Hematopoietic multipotent progenitor cell treated with erythropoietin and hydrocortisone succinate and interleukin-3 and kit ligand, for 4 days (in vitro differentiated cells): ENCODE data around the gene ZBTB22.
"Not testable (repeated sequence)": the region's sequence is repeated elsewhere in the genome, so short reads cannot be mapped to it uniquely, and the experiment has no call there.

ENCODE experiments used
- DNase-seq: peaks from one replicate; pipeline ENCODE4 v3.0.0-alpha.2; 2015

The ZBTB22 gene

DNA sequence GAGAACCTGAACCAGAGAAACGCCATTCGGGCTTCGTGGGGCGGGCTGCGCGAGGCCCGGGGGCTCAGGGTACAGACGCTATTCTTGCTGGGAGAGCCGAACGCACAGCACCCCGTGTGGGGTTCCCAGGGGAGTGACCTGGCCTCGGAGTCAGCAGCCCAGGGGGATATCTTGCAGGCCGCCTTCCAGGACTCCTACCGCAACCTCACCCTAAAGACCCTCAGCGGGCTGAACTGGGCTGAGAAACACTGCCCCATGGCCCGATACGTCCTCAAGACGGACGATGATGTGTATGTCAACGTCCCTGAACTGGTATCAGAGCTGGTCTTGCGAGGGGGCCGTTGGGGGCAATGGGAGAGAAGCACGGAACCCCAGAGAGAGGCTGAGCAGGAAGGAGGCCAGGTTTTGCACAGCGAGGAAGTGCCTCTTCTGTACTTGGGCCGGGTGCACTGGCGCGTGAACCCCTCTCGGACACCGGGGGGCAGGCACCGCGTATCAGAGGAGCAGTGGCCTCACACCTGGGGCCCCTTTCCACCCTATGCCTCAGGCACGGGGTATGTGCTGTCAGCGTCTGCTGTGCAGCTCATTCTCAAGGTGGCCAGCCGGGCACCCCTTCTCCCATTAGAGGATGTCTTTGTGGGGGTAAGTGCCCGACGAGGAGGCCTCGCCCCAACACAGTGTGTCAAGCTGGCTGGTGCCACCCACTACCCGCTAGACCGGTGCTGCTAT, 39.7 kb downstream of the ZBTB22 start:
- peak; percentile 58 for DNase-seq

DNA sequence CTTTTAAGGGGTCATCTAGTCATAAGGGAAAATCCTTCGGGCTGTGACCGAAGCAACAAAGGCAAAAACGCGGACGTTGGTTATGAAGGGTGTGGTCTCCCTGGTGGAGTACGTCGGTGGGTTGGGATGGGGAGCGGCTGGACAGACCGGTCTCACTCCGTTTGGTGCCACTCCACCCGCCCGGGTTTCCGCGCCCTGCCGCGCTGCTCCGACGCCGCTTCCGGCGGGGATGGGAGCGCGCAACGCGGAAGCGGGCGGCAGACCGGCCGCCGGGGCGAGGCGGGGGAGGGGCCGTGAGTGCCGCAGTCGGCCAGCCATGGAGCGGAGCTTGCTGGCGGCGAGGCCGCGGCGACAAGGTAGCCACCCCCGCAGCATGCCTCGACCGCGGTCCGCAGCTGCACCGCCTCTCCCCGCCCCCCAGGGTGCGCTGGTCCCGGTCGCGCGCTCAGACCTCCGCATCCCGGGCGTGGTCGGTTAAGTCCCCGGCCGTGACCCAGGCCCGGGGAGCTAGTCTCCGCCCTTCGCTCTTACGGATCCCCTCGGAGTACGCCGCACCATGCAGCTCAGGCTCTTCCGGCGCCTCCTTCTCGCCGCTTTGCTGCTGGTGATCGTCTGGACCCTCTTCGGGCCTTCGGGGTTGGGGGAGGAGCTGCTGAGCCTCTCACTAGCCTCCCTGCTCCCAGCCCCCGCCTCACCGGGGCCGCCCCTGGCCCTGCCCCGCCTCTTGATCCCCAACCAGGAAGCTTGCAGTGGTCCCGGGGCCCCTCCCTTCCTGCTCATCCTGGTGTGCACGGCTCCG, 40.5 kb downstream of the ZBTB22 start, which contains the start of gene B3GALT4:
TSS of gene B3GALT4 (plus strand) at position 260 of the 799 bp plus-strand sequence. CDS start at position 557, 297 bp downstream.
- DNase-seq = peak; percentile 93

DNA sequence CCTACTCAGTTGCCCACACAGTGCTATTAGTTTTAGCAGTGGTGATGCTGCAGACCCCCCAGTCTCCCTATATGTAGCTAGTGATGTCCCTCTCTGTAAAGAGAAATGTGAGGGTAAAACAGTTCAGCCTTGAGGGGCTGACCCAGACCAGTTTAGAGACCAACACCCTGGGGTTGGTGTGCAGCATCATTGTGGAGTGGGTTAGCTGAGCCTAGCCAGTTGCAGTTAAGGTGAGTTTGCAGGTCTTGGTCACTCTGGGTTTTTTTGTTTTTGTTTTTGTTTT, 41.0 kb downstream of the ZBTB22 start:
- no peak for DNase-seq

DNA sequence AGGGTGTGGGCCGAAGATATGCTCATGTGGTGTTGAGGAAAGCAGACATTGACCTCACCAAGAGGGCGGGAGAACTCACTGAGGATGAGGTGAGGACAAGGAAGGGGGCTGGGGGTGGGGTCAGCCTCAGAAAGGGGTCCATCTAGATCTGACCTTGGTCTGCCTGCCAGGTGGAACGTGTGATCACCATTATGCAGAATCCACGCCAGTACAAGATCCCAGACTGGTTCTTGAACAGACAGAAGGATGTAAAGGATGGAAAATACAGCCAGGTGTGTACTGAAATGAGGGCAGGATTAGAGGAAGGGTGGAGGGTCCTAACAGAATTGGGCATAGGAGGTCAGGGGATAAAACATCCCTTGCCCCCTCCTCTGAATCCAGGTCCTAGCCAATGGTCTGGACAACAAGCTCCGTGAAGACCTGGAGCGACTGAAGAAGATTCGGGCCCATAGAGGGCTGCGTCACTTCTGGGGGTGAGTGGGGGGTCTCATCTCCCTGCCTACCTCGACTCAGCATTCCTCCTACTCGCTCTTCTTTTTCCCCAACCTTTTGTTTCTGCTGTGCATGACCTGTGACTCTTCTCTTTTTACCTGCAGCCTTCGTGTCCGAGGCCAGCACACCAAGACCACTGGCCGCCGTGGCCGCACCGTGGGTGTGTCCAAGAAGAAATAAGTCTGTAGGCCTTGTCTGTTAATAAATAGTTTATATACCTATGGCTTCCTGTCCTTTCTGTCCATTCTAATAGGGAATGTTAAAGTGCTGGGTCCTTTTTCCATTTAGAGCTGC, 41.6 kb downstream of the ZBTB22 start:
- not testable (repeated sequence) for DNase-seq

DNA sequence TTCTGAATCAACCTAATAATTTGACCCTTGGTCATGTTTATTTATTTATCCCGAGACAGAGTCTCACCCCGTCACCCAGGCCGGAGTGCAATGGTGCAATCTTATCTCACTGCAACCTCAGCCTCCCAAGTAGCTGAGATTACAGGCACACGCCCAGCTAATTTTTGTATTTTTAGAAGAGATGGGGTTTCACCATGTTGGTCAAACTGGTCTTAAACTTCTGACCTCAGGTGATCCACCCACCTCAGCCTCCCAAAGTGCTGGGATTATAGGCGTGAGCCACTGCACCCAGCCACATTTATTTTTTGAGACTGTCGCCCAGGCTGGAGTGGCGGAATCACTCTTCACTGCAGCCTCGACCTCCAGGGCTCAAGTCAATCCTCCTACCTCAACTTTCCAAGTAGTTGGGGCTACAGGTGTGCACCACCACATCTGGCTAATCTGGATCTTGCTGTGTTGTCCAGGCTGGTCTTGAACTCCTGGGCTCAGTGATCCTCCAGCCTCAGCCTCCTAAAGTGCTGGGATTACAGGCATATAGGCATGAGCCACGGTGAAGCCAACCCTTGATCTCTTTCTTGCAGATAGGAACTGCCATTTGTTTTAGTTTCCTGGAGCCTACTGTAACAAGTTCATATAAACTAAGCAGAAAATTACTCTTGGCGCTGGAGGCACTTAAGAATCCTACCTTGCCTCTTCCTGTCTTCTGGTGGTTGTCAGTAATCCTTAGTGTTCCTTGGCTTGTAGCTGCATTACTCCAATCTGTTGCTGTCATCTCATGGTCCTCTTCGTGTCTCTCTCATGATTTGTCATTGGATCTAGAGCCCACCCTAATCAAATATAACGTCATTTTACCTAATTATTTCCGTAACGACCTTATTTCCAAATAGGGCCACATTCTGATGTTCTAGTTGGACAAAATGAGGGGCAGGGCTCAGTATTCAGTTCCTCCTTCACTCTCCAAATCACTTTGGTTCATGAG, 43.3 kb downstream of the ZBTB22 start:
- no peak for DNase-seq

DNA sequence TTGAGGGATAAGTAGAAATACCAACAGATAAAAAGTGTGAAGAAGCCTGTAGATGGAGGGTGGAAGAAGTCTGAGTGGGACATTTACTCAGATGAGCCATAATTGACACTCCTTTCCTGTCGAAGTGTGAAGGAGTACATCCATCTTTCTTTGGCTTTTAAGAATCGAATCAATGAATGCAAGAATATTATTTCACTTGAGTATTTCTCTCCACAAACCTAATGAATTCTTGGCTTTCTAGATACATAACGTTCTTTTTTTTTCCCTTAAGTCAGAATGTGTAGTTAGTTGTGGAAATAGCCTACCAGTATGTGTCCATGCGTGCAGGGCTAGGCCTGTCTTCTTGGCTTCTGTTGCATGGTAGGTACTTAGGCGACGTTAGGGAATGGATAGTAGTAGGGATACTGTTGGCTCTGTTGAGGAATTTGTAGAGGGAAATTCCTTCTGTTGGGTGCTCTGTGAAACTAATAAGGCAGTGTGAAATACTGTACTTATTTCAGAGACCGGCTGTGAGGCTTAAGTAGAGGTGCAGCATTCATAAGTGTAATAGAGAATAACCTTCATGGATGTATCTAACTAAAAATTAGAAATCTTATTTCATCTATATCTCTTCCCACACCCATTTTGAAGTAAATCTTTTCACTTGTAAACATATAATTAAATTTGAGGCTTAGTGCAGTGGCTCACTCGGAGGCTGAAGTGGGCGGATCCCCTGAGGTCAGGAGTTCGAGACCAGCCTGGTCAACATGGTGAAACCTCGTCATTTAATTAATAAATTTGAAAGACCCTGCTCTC, 44.2 kb downstream of the ZBTB22 start:
- DNase-seq = peak; percentile 19

DNA sequence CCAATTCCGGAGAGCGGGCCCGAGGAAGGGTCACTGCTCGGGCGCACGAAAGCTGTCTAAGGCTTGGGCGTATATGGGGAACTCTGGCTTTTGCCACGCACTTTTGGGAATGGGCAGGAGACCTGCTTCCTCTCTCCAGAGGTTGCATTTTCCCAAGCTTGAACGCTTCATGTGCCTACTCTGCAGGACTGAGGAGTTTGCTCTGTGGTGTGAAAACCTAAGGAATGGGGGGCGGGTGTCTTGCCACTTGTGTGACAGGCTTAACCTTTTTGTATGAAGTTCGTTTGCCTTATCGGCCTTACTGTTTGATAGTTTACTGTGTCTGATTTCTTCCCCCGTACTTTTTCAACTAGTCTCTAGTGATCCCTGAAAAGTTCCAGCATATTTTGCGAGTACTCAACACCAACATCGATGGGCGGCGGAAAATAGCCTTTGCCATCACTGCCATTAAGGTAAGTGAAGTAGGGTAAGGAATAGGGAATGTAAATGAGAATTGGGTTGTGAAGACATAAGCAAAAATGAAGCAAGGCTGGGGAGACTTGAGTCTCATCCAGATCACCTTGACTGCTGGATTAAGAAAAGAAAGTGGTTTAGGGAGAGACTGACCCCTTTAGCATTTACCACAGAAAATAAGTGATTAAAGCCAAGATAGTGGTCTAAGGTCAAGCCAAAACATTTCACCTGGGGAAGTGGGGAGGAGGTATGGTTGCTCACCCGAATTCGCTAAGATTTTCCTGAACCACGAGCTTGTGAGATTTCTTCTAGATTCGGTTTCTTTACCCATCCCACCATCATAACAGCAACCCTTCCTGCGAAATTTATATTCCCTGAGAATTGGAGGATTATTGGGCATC, 45.0 kb downstream of the ZBTB22 start:
- DNase-seq = no peak

DNA sequence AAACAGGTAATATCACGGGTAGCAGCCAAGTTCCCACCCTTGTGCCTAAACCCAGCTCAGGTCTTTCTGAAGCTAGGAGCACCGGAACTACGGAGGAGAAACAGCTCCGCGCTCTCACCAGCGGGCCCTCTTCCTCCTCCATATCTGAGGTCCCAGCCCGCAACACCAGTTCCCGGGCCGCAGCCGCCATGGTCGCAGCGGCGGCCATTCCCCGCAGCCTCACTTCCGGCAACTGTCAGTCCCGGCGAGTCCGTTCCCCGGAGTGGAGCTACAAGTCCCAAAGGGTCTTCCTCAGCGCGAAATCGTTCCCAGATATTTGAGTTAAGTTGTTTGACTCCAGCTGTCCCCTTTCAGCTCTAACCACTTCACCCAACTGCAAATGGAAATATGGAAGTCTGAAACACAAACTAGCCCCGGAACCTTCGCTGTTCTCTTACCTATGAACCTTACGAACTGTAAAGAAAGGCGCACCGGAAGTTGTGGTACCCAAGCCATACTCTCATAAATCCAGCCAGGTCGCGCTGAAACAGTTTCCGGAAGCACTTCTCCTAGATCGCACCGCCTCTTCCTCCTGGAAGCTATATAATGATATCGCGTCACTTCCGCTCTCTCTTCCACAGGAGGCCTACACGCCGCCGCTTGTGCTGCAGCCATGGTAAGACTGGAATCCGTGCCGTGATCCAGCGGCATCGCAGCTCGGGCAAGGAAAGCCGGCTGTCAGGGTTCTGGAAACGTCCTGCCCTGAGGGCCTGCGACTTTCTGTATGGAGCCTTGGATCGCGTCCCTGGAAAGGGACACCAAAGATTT, 45.9 kb downstream of the ZBTB22 start, which contains the start of the genes RPS18 and VPS52:
TSS of gene RPS18 (plus strand) at position 608 of the 807 bp plus-strand sequence. CDS start at position 653, 45 bp downstream.
TSS of gene VPS52 (minus strand) at position 409 of the 807 bp plus-strand sequence. CDS start at position 208, 201 bp downstream.
- peak; percentile 99 for DNase-seq

DNA sequence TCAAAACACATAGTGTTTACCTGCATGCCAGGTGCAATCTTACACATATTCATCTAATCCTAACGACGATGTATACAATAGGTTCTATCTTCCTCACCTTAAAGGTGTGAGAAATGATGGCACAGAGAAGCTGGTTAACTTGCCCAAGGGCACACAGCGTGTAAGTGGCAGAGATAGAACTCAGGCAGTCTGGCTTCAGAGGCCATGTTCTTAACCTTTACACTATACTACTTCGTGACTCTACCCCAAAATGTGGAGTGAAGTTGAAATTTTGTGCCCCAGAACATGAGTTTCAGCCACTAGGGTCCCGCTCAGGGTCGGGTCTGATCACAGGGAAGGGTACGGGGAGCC, 46.5 kb downstream of the ZBTB22 start:
- peak; percentile 62 for DNase-seq
